GM13977 (cell line): ENCODE results near the gene VWA3B.

Experiments used
- DNase-seq: peaks from one replicate; pipeline ENCODE4 v3.0.0; 2012; ENCODE audit warnings: low spot score
- in situ Hi-C: fragments of 300-500 bp; cut with MboI; formaldehyde crosslinking; loops from one replicate; pipeline ENCODE4 v1.12.0; 2022; ENCODE audit warnings: low sequenced_read_pairs, low pct_unique_long_range_greater_than_20kb, mixed read lengths, inconsistent platforms; ENCODE audit not compliant: unreplicated experiment
- TF ChIP-seq, protein P1 (sequence below): IDR thresholded peaks from 2 replicates; pipeline ENCODE4 v1.5.1; 2012; ENCODE audit warnings: mild to moderate bottlenecking, control low read depth; ENCODE audit not compliant: insufficient read depth; ENCODE audit errors: extremely low read depth, missing control alignments

The VWA3B gene

DNA sequence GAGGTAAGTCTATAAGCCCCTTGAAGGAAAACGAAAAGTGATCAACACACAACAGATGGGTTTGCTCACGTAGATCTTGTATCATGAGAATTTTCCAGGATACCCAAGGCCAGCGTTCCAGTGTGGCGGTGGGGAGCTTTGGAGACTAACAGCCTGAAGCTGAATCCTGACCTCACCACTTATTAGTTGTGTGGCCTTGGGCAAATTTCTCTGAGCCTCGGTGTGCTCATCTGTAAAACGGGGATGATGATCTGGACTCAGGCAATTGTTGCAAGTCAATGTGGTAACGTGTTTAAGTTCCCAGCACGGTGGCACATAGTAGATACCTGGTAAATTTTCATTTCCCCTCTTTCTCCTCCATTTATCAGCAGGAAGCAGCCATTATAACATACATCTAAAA lies 68.3 kb downstream of the VWA3B start:
- in situ Hi-C loops: no loop called here
- no peak for DNase-seq
- TF ChIP-seq, protein P1, sequence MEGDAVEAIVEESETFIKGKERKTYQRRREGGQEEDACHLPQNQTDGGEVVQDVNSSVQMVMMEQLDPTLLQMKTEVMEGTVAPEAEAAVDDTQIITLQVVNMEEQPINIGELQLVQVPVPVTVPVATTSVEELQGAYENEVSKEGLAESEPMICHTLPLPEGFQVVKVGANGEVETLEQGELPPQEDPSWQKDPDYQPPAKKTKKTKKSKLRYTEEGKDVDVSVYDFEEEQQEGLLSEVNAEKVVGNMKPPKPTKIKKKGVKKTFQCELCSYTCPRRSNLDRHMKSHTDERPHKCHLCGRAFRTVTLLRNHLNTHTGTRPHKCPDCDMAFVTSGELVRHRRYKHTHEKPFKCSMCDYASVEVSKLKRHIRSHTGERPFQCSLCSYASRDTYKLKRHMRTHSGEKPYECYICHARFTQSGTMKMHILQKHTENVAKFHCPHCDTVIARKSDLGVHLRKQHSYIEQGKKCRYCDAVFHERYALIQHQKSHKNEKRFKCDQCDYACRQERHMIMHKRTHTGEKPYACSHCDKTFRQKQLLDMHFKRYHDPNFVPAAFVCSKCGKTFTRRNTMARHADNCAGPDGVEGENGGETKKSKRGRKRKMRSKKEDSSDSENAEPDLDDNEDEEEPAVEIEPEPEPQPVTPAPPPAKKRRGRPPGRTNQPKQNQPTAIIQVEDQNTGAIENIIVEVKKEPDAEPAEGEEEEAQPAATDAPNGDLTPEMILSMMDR: no peak

DNA sequence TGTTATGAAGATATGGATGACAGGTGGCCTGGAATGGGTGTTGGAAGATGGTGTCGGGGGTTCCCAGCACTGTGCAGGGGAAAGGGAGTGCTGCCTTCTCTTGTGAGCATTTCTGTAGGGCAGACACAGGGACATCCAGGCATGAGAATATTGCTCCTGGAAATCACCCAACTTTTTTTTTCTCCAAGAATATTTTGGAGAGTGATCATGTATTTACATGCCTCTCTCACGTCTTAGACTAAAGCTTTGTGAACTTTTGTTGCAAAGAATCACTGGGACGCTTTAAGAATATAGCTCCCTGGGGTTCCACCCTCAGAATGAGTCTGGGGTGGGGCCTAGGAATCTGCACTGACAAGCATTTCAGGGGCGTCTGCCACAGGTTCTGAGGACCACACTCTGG lies 68.7 kb downstream of the VWA3B start:
- DNase-seq: no peak
- in situ Hi-C loops: no loop called here
- TF ChIP-seq, protein P1: no peak

DNA sequence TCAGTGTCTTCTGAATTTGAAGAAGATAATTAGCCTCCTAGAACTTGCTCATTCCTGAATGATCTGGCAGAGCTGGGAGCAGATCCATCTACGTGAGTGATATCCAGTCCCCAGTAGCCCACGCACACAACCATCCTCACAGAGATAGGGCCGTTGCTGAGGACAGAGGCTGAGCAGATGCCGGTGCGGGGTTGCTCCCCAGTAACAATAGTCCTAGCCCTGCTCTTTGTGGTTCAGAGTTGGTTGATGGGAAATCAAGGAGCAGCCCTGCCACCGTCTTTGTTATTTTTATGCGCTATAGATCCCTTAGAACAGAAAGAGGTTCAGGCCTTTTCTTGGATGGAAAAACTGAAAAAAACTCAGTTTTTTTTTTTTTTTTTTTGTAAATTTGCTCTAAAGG lies 69.3 kb downstream of the VWA3B start:
- in situ Hi-C loops: no loop called here
- TF ChIP-seq, protein P1: no peak
- no peak for DNase-seq

DNA sequence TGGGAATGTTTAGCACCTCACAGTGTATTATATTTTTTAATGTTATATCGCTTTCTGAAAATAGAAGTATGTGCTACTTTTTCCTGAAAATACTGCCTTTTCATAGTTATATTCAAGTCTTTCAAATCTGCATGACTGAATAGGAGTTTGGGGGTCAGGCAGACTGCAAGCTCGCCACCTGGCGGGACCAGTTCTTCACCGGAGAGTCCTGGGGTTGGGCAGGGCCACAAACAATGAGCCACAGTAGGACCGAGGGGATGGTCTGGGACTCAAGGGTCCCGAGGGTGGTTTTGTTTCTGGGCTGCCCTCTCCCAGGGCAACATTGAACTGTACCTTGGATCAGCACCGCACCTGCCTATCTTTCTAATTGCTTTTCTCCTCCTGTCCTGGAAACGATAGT lies 70.6 kb downstream of the VWA3B start:
- DNase-seq: no peak
- in situ Hi-C loops: no loop called here
- TF ChIP-seq, protein P1: peak; percentile 22

DNA sequence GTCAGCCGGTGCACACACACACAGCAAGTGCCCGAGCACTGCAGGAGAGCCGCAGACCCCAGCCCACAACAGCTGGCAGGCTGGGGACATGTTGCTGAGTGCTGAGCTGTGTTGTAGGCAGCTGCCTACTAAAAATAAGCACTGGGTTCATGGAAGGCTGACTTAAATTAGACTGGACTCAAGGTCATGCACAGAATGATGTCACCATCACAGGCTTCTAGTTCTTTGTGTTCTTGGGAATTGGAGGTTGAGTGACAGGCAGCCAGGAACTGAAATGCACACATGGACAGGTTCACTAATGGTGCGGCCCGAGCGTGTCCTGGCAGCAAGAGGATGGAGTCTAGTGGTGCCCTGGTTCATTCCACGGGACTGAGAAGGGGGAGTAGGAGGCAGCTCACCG lies 71.3 kb downstream of the VWA3B start:
- no peak for DNase-seq
- in situ Hi-C loops: no loop called here
- TF ChIP-seq, protein P1: no peak

DNA sequence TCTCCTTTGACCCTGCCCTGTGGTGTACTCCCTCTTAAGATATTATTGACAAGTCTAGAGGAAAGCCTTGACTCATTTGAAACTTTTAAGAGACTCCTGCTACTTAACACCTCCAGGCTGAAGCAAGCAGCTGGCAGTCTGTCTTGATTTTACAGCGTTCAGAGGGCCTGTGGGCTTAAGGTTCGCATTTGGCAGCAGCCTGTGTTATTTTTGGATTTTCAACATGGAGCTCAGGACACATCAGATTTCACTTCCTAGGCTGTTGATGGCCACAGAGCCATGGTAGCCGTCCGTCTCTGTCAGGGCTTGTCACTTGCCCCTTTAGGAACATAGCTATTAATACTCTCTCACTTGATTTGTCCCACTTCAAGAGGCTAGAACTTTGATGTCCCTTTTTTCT lies 73.6 kb downstream of the VWA3B start:
- in situ Hi-C loops: no loop called here
- TF ChIP-seq, protein P1: no peak
- no peak for DNase-seq

DNA sequence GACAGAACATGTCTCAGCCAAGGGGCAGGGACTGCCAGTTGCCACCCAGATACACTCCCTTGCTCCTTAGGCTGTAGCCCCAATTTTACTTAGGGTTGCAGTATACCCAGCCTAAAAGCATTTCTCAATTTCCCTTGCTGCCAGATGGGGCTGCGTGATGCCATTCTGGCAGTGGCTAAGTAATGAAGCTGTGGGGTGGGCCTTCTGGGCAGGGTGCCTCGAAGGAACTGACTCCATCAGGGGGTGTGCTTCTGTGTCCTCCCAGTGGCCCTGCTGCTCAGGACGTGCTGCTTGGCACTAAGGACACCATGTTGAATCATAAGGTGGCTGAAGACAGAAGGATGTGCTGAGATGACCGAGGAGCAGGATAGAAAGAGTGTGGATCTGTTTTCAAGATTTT lies 74.2 kb downstream of the VWA3B start:
- in situ Hi-C loops: no loop called here
- TF ChIP-seq, protein P1: no peak
- DNase-seq: no peak
